Suprapubic skin (tissue), 4 donors: ENCODE data around the gene ANGEL1.

Experiments
- EP300 ChIP-seq: sonication (generic); formaldehyde crosslinking; IDR thresholded peaks from one replicate; pipeline ENCODE4 v1.6.1; 2017; ENCODE audit warnings: antibody characterized with exemption
- POLR2A ChIP-seq, 2 donors: fragments of 450-650 bp; IDR thresholded peaks; one replicate each; pipeline ENCODE4 v1.6.1; 2017; ENCODE audit warnings: antibody characterized with exemption in 2 of 2, mild to moderate bottlenecking in 2 of 2, moderate library complexity in 2 of 2
- POLR2AphosphoS5 ChIP-seq, 3 donors: sonication (generic); formaldehyde crosslinking; IDR thresholded peaks; one replicate each; pipeline ENCODE4 v1.6.1; 2017; ENCODE audit warnings: antibody characterized with exemption in 3 of 3
- TF ChIP-seq, protein P1 (sequence below), 2 donors: fragments of 200-600 bp in 1 of 2; fragments of 450-650 bp in 1 of 2; sonication (generic) in 1 of 2; IDR thresholded peaks; one replicate each; pipeline ENCODE4 v1.5.1; 2016 to 2019; ENCODE audit warnings: antibody characterized with exemption in 2 of 2, mild to moderate bottlenecking in 1 of 2, moderate library complexity in 1 of 2

- no peak for TF ChIP-seq POLR2A (IDR thresholded peaks at IDR 0.05)
- TF ChIP-seq, protein P1, sequence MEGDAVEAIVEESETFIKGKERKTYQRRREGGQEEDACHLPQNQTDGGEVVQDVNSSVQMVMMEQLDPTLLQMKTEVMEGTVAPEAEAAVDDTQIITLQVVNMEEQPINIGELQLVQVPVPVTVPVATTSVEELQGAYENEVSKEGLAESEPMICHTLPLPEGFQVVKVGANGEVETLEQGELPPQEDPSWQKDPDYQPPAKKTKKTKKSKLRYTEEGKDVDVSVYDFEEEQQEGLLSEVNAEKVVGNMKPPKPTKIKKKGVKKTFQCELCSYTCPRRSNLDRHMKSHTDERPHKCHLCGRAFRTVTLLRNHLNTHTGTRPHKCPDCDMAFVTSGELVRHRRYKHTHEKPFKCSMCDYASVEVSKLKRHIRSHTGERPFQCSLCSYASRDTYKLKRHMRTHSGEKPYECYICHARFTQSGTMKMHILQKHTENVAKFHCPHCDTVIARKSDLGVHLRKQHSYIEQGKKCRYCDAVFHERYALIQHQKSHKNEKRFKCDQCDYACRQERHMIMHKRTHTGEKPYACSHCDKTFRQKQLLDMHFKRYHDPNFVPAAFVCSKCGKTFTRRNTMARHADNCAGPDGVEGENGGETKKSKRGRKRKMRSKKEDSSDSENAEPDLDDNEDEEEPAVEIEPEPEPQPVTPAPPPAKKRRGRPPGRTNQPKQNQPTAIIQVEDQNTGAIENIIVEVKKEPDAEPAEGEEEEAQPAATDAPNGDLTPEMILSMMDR (IDR thresholded peaks at IDR 0.05), result no peak
- TF ChIP-seq EP300, result no peak
- no peak for TF ChIP-seq POLR2AphosphoS5 (IDR thresholded peaks at IDR 0.05)
These were observed 28.3 kb downstream of the ANGEL1 start for GRCh38 chr14:76784266-76784874.
